Epithelial cell of proximal tubule (primary cell): ENCODE results near the gene OR1M1. TPM values are rescaled to one million over a fixed set of nuclear protein-coding genes. Genes with fewer than 3 reads are reported as not detected.

Source experiments
- DNase-seq: peaks from one replicate; pipeline ENCODE4 v3.0.0-alpha.2; 2011; ENCODE audit warnings: low read depth
- H3K4me3 ChIP-seq: 2 replicates; pipeline ENCODE4 v1.5.1; 2011; ENCODE audit warnings: low read depth, mild to moderate bottlenecking, low read length
- CTCF ChIP-seq: conservative IDR thresholded peaks from 2 replicates; pipeline ENCODE4 v1.5.1; 2012; ENCODE audit warnings: low read depth, mild to moderate bottlenecking, low read length
- total RNA-seq: library from RNA; depleted of rRNA; stranded (reverse); fragments of >200 nt; gene quantifications from 2 replicates; pipeline ENCODE4 v1.2.3, GENCODE V29; 2015

The OR1M1 gene
- total RNA-seq, 1 donor from 2014 or later, result not detected

GRCh38 chr19:9116547-9116946, 29.7 kb downstream of the OR1M1 start:
- TF ChIP-seq CTCF, result no peak
- DNase-seq, result no peak
- no peak overlapping the region for H3K4me3 ChIP-seq

- no peak within 1 kb of the TSS for H3K4me3 ChIP-seq
- no peak for DNase-seq
- no peak for TF ChIP-seq CTCF
Measured at GRCh38 chr19:9126900-9127405, 40.1 kb downstream of the OR1M1 start, which contains the start of gene OR7G3. Gene OR7G3, minus strand, starts transcription at chr19:9126950. Its CDS starts 0 bp downstream, at chr19:9126950.

- no peak for TF ChIP-seq CTCF
- H3K4me3 ChIP-seq, result no peak overlapping the region
- no peak for DNase-seq
Measured at GRCh38 chr19:9128171-9128570, 41.3 kb downstream of the OR1M1 start.

- no peak for DNase-seq
- no peak for TF ChIP-seq CTCF
- no peak overlapping the region for H3K4me3 ChIP-seq
Measured at GRCh38 chr19:9130965-9131364, 44.1 kb downstream of the OR1M1 start.

GRCh38 chr19:9132422-9132821, 45.6 kb downstream of the OR1M1 start:
- no peak overlapping the region for H3K4me3 ChIP-seq
- DNase-seq, result no peak
- TF ChIP-seq CTCF, result no peak

- TF ChIP-seq CTCF, result no peak
- peak overlapping the region; percentile 95 for H3K4me3 ChIP-seq
- DNase-seq, result no peak
Measured at GRCh38 chr19:9139609-9140158, 52.8 kb downstream of the OR1M1 start.
